ENCODE measurements around the gene EFCAB11.

The EFCAB11 gene

GRCh38 chr14:89814126-89814525 is 140.4 kb downstream of the EFCAB11 start:
- TF ChIP-seq ZNF274 (IDR thresholded peaks at IDR 0.05; ENCODE audit: low read depth, low read length): no peak

GRCh38 chr14:89813617-89814031 is 140.9 kb downstream of the EFCAB11 start:
- H3K4me3 ChIP-seq (ENCODE audit: low read length): no peak overlapping the region
- no peak for TF ChIP-seq ZNF274 (IDR thresholded peaks at IDR 0.05; ENCODE audit: low read depth, low read length)

More at GRCh38 chr14:89814126-89814525, 140.4 kb downstream of the EFCAB11 start:
- no peak overlapping the region for H3K4me3 ChIP-seq (ENCODE audit: low read length)

- TF ChIP-seq ZNF274 (IDR thresholded peaks at IDR 0.05; ENCODE audit: low read depth, low read length): no peak
- H3K4me3 ChIP-seq (ENCODE audit: low read length): no peak overlapping the region
Observed at GRCh38 chr14:89811954-89812575, 142.5 kb downstream of the EFCAB11 start.

GRCh38 chr14:89810101-89810500 is 144.4 kb downstream of the EFCAB11 start:
- no peak for TF ChIP-seq ZNF274 (IDR thresholded peaks at IDR 0.05; ENCODE audit: low read depth, low read length)
- no peak overlapping the region for H3K4me3 ChIP-seq (ENCODE audit: low read length)

GRCh38 chr14:89807892-89808291 is 146.6 kb downstream of the EFCAB11 start:
- H3K4me3 ChIP-seq (ENCODE audit: low read length): no peak overlapping the region
- TF ChIP-seq ZNF274 (IDR thresholded peaks at IDR 0.05; ENCODE audit: low read depth, low read length): no peak

GRCh38 chr14:89807151-89807550 is 147.4 kb downstream of the EFCAB11 start:
- no peak for TF ChIP-seq ZNF274 (IDR thresholded peaks at IDR 0.05; ENCODE audit: low read depth, low read length)

GRCh38 chr14:89806451-89806850 is 148.1 kb downstream of the EFCAB11 start:
- no peak overlapping the region for H3K4me3 ChIP-seq (ENCODE audit: low read length)
- no peak for TF ChIP-seq ZNF274 (IDR thresholded peaks at IDR 0.05; ENCODE audit: low read depth, low read length)

More at GRCh38 chr14:89807151-89807550, 147.4 kb downstream of the EFCAB11 start:
- no peak overlapping the region for H3K4me3 ChIP-seq (ENCODE audit: low read length)

GRCh38 chr14:89805501-89805900 is 149.0 kb downstream of the EFCAB11 start:
- no peak overlapping the region for H3K4me3 ChIP-seq (ENCODE audit: low read length)
- no peak for TF ChIP-seq ZNF274 (IDR thresholded peaks at IDR 0.05; ENCODE audit: low read depth, low read length)

GRCh38 chr14:89803542-89803941 is 151.0 kb downstream of the EFCAB11 start:
- H3K4me3 ChIP-seq (ENCODE audit: low read length): no peak overlapping the region
- TF ChIP-seq ZNF274 (IDR thresholded peaks at IDR 0.05; ENCODE audit: low read depth, low read length): no peak

- no peak for TF ChIP-seq ZNF274 (IDR thresholded peaks at IDR 0.05; ENCODE audit: low read depth, low read length)
- H3K4me3 ChIP-seq (ENCODE audit: low read length): no peak overlapping the region
Observed at GRCh38 chr14:89801136-89801535, 153.4 kb downstream of the EFCAB11 start.

GRCh38 chr14:89798212-89798773 is 156.2 kb downstream of the EFCAB11 start:
- no peak overlapping the region for H3K4me3 ChIP-seq (ENCODE audit: low read length)

GRCh38 chr14:89797148-89797547 is 157.4 kb downstream of the EFCAB11 start:
- H3K4me3 ChIP-seq (ENCODE audit: low read length): no peak overlapping the region
- TF ChIP-seq ZNF274 (IDR thresholded peaks at IDR 0.05; ENCODE audit: low read depth, low read length): no peak

More at GRCh38 chr14:89798212-89798773, 156.2 kb downstream of the EFCAB11 start:
- TF ChIP-seq ZNF274 (IDR thresholded peaks at IDR 0.05; ENCODE audit: low read depth, low read length): no peak

- no peak overlapping the region for H3K4me3 ChIP-seq (ENCODE audit: low read length)
Observed at GRCh38 chr14:89794096-89794495, 160.4 kb downstream of the EFCAB11 start.

GRCh38 chr14:89793367-89793716 is 161.2 kb downstream of the EFCAB11 start:
- TF ChIP-seq ZNF274 (IDR thresholded peaks at IDR 0.05; ENCODE audit: low read depth, low read length): no peak
- no peak overlapping the region for H3K4me3 ChIP-seq (ENCODE audit: low read length)

More at GRCh38 chr14:89794096-89794495, 160.4 kb downstream of the EFCAB11 start:
- no peak for TF ChIP-seq ZNF274 (IDR thresholded peaks at IDR 0.05; ENCODE audit: low read depth, low read length)

GRCh38 chr14:89792489-89793366 is 161.8 kb downstream of the EFCAB11 start:
- TF ChIP-seq ZNF274 (IDR thresholded peaks at IDR 0.05; ENCODE audit: low read depth, low read length): no peak

More at GRCh38 chr14:89792489-89793366, 161.8 kb downstream of the EFCAB11 start:
- H3K4me3 ChIP-seq (ENCODE audit: low read length): no peak overlapping the region
